IMR-90 (cell line): ENCODE measurements around the gene KDM4B. TPM values are rescaled to one million over a fixed set of nuclear protein-coding genes. Genes with fewer than 3 reads are reported as not detected.

Experiments
- ATAC-seq: fragments of 200-7000 bp; cut with Tn5 transposase; 2 replicates; pipeline ENCODE4 v1.9.1; 2020; ENCODE audit warnings: low read depth, mild to moderate bottlenecking, moderate library complexity
- BruUV-seq: library from RNA; stranded (reverse); fragments of 400-500 nt; replicated peaks from 2 replicates; lab custom pipeline; 2021; lab: Mats Ljungman, UMichigan
- CTCF ChIA-PET: fragments of 300-600 bp; formaldehyde crosslinking; extraction: SDS; loops from one replicate; lab custom pipeline; 2021; ENCODE audit warnings: antibody characterized with exemption; lab: Yijun Ruan, JAX
- POLR2A ChIA-PET: fragments of 300-600 bp; sonication (Branson Sonifier 250); formaldehyde crosslinking; loops from one replicate; lab custom pipeline; 2022; ENCODE audit warnings: antibody characterized with exemption; ENCODE audit not compliant: unreplicated experiment; lab: Charles Lee
- DNase-seq: peaks from one replicate; pipeline ENCODE4 v3.0.0; 2013
- H2AFZ ChIP-seq: replicated peaks from 2 replicates; pipeline ENCODE3; 2013; ENCODE audit warnings: low read length, mild to moderate bottlenecking; ENCODE audit not compliant: poor library complexity
- H2AK5ac ChIP-seq: 2 replicates; pipeline ENCODE4 v1.6.1; 2013; ENCODE audit warnings: low read depth, low read length, inconsistent platforms
- H2AK9ac ChIP-seq: replicated peaks from 2 replicates; pipeline ENCODE3; 2013; ENCODE audit warnings: mild to moderate bottlenecking, low read depth, low read length, moderate library complexity; ENCODE audit not compliant: poor library complexity
- H2BK120ac ChIP-seq: 2 replicates; pipeline ENCODE4 v1.6.1; 2013; ENCODE audit warnings: low read depth, low read length, inconsistent platforms
- H2BK15ac ChIP-seq: 3 replicates; pipeline ENCODE4 v1.6.1; 2013; ENCODE audit warnings: low read depth, low read length, inconsistent platforms
- H2BK20ac ChIP-seq: 2 replicates; pipeline ENCODE4 v1.6.1; 2013; ENCODE audit warnings: low read depth, mild to moderate bottlenecking, inconsistent platforms, low read length, moderate library complexity
- H2BK5ac ChIP-seq: 2 replicates; pipeline ENCODE4 v1.6.1; 2013; ENCODE audit warnings: mild to moderate bottlenecking, low read depth, low read length, inconsistent platforms; ENCODE audit not compliant: poor library complexity, severe bottlenecking
- H3K14ac ChIP-seq: replicated peaks from 2 replicates; pipeline ENCODE4 v1.6.1; 2013; ENCODE audit warnings: low read depth, low read length, inconsistent platforms
- H3K18ac ChIP-seq: 2 replicates; pipeline ENCODE4 v1.6.1; 2013; ENCODE audit warnings: low read depth, low read length, control low read depth
- H3K23ac ChIP-seq: 2 replicates; pipeline ENCODE4 v1.6.1; 2013; ENCODE audit warnings: low read depth, low read length, inconsistent platforms
- H3K27ac ChIP-seq: 2 replicates; pipeline ENCODE4 v1.5.1; 2013; ENCODE audit warnings: mild to moderate bottlenecking, control low read depth, low read length; ENCODE audit not compliant: insufficient read depth
- H3K27me3 ChIP-seq: 2 replicates; pipeline ENCODE4 v1.6.1; 2013; ENCODE audit warnings: low read length; ENCODE audit not compliant: control insufficient read depth, insufficient read depth
- H3K36me3 ChIP-seq: 2 replicates; pipeline ENCODE4 v1.6.1; 2013; ENCODE audit warnings: low read length, mixed read lengths; ENCODE audit not compliant: control insufficient read depth, insufficient read depth
- H3K4ac ChIP-seq: 2 replicates; pipeline ENCODE4 v1.6.1; 2013; ENCODE audit warnings: low read depth, low read length, inconsistent platforms
- H3K4me1 ChIP-seq: 2 replicates; pipeline ENCODE4 v1.6.1; 2013; ENCODE audit warnings: low read length, mixed read lengths; ENCODE audit not compliant: control insufficient read depth, insufficient read depth
- H3K4me2 ChIP-seq: 2 replicates; pipeline ENCODE4 v1.6.1; 2013; ENCODE audit warnings: low read depth, mild to moderate bottlenecking, control low read depth, low read length, moderate library complexity
- H3K4me3 ChIP-seq: 2 replicates; pipeline ENCODE4 v1.5.1; 2013; ENCODE audit warnings: low read depth, mild to moderate bottlenecking, control low read depth, low read length, moderate library complexity; ENCODE audit not compliant: insufficient read depth
- H3K56ac ChIP-seq: 2 replicates; pipeline ENCODE4 v1.6.1; 2013; ENCODE audit warnings: low read length, inconsistent platforms; ENCODE audit not compliant: insufficient read depth; ENCODE audit errors: extremely low read depth
- H3K79me1 ChIP-seq, 2 experiments: 2 replicates each; pipeline ENCODE4 v1.6.1; 2013; ENCODE audit warnings: low read length in 2 of 2, inconsistent platforms in 1 of 2, low read depth in 1 of 2
- H3K9ac ChIP-seq: 2 replicates; pipeline ENCODE4 v1.6.1; 2013; ENCODE audit warnings: low read depth, low read length, control low read depth
- H3K9me1 ChIP-seq: 2 replicates; pipeline ENCODE4 v1.6.1; 2013; ENCODE audit warnings: low read length, inconsistent platforms; ENCODE audit not compliant: insufficient read depth
- H3K9me3 ChIP-seq: 2 replicates; pipeline ENCODE4 v1.6.1; 2013; ENCODE audit warnings: low read length; ENCODE audit not compliant: control insufficient read depth, insufficient read depth
- H4K20me1 ChIP-seq: 2 replicates; pipeline ENCODE4 v1.6.1; 2013; ENCODE audit warnings: low read length, inconsistent platforms; ENCODE audit not compliant: insufficient read depth
- H4K5ac ChIP-seq: 2 replicates; pipeline ENCODE4 v1.6.1; 2013; ENCODE audit warnings: mild to moderate bottlenecking, low read depth, low read length, control low read depth
- H4K8ac ChIP-seq, 2 experiments: 2 replicates each; pipeline ENCODE4 v1.6.1; 2013; ENCODE audit warnings: low read depth in 2 of 2, low read length in 2 of 2, control low read depth in 1 of 2, inconsistent platforms in 1 of 2
- H4K91ac ChIP-seq: 2 replicates; pipeline ENCODE4 v1.6.1; 2013; ENCODE audit warnings: low read depth, low read length, inconsistent platforms; ENCODE audit not compliant: insufficient read depth
- BHLHE40 ChIP-seq: fragments of 150-350 bp; IDR thresholded peaks from 2 replicates; pipeline ENCODE4 v1.6.1; 2016; ENCODE audit warnings: mild to moderate bottlenecking, low read depth, low read length
- CEBPB ChIP-seq: IDR thresholded peaks from 2 replicates; pipeline ENCODE4 v1.6.1; 2012; ENCODE audit warnings: low read depth, low read length, improper control_type of control experiment
- CHD1 ChIP-seq: IDR thresholded peaks from 2 replicates; pipeline ENCODE4 v1.6.1; 2012; ENCODE audit warnings: low read depth, low read length, improper control_type of control experiment
- FOS ChIP-seq: fragments of 150-350 bp; IDR thresholded peaks from 2 replicates; pipeline ENCODE4 v1.6.1; 2016; ENCODE audit warnings: low read depth, low read length
- MAFK ChIP-seq: IDR thresholded peaks from 2 replicates; pipeline ENCODE4 v1.6.1; 2012; ENCODE audit warnings: low read depth, low read length, improper control_type of control experiment
- MAZ ChIP-seq: IDR thresholded peaks from 2 replicates; pipeline ENCODE4 v1.6.1; 2012; ENCODE audit warnings: low read depth, mild to moderate bottlenecking, low read length, improper control_type of control experiment, moderate library complexity, borderline replicate concordance
- MXI1 ChIP-seq: IDR thresholded peaks from 2 replicates; pipeline ENCODE4 v1.6.1; 2012; ENCODE audit warnings: low read depth, mild to moderate bottlenecking, low read length, moderate library complexity, borderline replicate concordance
- NFE2L2 ChIP-seq: fragments of 150-350 bp; IDR thresholded peaks from 2 replicates; pipeline ENCODE4 v1.6.1; 2016; ENCODE audit warnings: low read depth, mild to moderate bottlenecking, low read length
- POLR2A ChIP-seq: IDR thresholded peaks from 2 replicates; pipeline ENCODE4 v1.6.1; 2012; ENCODE audit warnings: mild to moderate bottlenecking, low read depth, low read length
- RAD21 ChIP-seq: IDR thresholded peaks from 2 replicates; pipeline ENCODE4 v1.6.1; 2012; ENCODE audit warnings: low read length, improper control_type of control experiment
- RCOR1 ChIP-seq: IDR thresholded peaks from 2 replicates; pipeline ENCODE4 v1.6.1; 2012; ENCODE audit warnings: mild to moderate bottlenecking, low read length, improper control_type of control experiment; ENCODE audit not compliant: insufficient replicate concordance
- RFX5 ChIP-seq: IDR thresholded peaks from 2 replicates; pipeline ENCODE4 v1.8.0; 2012; ENCODE audit warnings: low read depth, mild to moderate bottlenecking, low read length, moderate library complexity
- SMC3 ChIP-seq: fragments of 150-350 bp; IDR thresholded peaks from 2 replicates; pipeline ENCODE4 v1.6.1; 2016; ENCODE audit warnings: low read depth, mild to moderate bottlenecking, antibody characterized with exemption, low read length, moderate library complexity
- WGBS, 2 experiments: methylation state at CpG; one replicate each; pipeline versions ENCODE4 v1.1.5 to v1.1.7; 2013; ENCODE audit warnings: missing lambda C conversion rate in 2 of 2; ENCODE audit not compliant: insufficient read length in 1 of 2; ENCODE audit errors: extremely low coverage in 2 of 2; 5-methylcytosine and 5-hydroxymethylcytosine counted together
- dilution Hi-C: fragments of 300-500 bp; cut with HindIII; formaldehyde crosslinking; loops from one replicate; pipeline ENCODE4 v1.14.3; 2018; ENCODE audit warnings: low sequenced_read_pairs; ENCODE audit not compliant: unreplicated experiment
- in situ Hi-C: fragments of 300-500 bp; cut with MboI; formaldehyde crosslinking; loops from 3 replicates; pipeline ENCODE4 v1.14.3; 2019; ENCODE audit warnings: low sequenced_read_pairs, inconsistent platforms, mixed read lengths
- intact Hi-C: fragments of 100-400 bp; cut with micrococcal nuclease; formaldehyde crosslinking; loops from 2 replicates; pipeline ENCODE4 v1.10.0; 2022
- polyA plus RNA-seq, 3 experiments: library from polyadenylated mRNA; depleted of rRNA; stranded (reverse); fragments of >200 nt; gene quantifications; 2 replicates each; pipeline ENCODE4 v1.2.3, GENCODE V29; 2012; ENCODE audit warnings: low replicate concordance in 1 of 3
- total RNA-seq: library from RNA; depleted of rRNA; stranded (reverse); fragments of >200 nt; gene quantifications from 2 replicates; pipeline ENCODE4 v1.2.3, GENCODE V29; 2012
- TF ChIP-seq, protein P1 (sequence below): conservative IDR thresholded peaks from 2 replicates; pipeline ENCODE4 v1.5.1; 2012; ENCODE audit warnings: mild to moderate bottlenecking, low read depth, low read length, improper control_type of control experiment
- TF ChIP-seq, protein P2 (sequence below): fragments of 150-350 bp; IDR thresholded peaks from 2 replicates; pipeline ENCODE4 v1.6.1; 2016; ENCODE audit warnings: low read depth, mild to moderate bottlenecking, low read length, moderate library complexity, borderline replicate concordance
- TF ChIP-seq, protein P3 (sequence below): fragments of 150-350 bp; IDR thresholded peaks from 2 replicates; pipeline ENCODE4 v1.6.1; 2017; ENCODE audit warnings: mild to moderate bottlenecking, antibody characterized with exemption, low read length, low read depth

The KDM4B gene
- total and polyA plus RNA-seq, 2 of the 4 experiments (the other 2 are of a cell fraction), result 5.0 to 17.9 TPM

DNA sequence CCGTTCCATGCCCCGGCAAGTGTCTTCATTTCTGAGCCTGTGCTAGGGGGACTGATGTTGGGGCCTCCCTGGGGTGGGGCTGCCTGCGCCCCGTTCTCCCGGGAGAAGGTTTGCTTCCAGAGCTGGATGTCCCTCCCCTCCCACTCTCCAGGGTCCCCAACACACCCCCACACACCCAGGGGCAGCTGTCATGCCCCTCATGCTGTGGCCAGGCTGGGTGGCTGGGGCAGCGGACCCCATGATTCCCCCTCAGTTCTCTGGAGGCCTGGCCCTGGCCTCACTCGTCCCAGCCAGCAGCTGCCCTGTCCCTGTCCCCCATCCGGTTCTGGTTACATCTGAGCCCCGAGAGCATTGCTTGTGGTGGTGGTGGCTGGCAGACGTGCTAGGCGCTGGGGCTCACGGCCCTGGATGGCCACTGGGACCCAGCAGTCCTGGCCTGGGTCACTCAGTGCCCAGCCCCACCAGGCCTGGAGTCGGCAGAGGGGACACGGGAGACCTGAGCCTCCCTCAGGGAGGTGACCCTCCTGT, 184.8 kb downstream of the KDM4B start:
- Histone ChIP-seq H3K56ac (no peak overlapping the region), H2AK9ac (no peak overlapping the region), H2BK20ac (no peak overlapping the region), H2AFZ (no peak overlapping the region), H4K5ac (no peak overlapping the region), H2AK5ac (no peak overlapping the region; the same call in 1 of the 2 replicates), H3K18ac (no peak overlapping the region), H3K36me3 (peaks cover 18% of the 10 kb centered on the region), H3K9me3 (peaks cover under 1% of the 10 kb centered on the region; the same call in 1 of the 2 replicates), H4K8ac (no peak overlapping the region), H3K27ac (no peak overlapping the region), H3K9me1 (no peaks in the 10 kb centered on the region), H2BK5ac (no peak overlapping the region), H4K91ac (no peak overlapping the region), H3K14ac (no peak overlapping the region), H3K23ac (no peak overlapping the region), H3K4me2 (no peak overlapping the region), H3K9ac (no peak overlapping the region), H4K20me1 (no peaks in the 10 kb centered on the region; the same call in 1 of the 2 replicates), H2BK15ac (no peak overlapping the region), H3K4me1 (no peaks in the 10 kb centered on the region), H3K79me1 (no peaks in the 10 kb centered on the region), H3K4ac (no peak overlapping the region), H3K27me3 (no peaks in the 10 kb centered on the region), H2BK120ac (no peak overlapping the region), H3K4me3 (no peak overlapping the region)
- TF ChIP-seq CHD1, result no peak
- TF ChIP-seq MXI1, result no peak
- TF ChIP-seq CEBPB, result no peak
- TF ChIP-seq, protein P1, sequence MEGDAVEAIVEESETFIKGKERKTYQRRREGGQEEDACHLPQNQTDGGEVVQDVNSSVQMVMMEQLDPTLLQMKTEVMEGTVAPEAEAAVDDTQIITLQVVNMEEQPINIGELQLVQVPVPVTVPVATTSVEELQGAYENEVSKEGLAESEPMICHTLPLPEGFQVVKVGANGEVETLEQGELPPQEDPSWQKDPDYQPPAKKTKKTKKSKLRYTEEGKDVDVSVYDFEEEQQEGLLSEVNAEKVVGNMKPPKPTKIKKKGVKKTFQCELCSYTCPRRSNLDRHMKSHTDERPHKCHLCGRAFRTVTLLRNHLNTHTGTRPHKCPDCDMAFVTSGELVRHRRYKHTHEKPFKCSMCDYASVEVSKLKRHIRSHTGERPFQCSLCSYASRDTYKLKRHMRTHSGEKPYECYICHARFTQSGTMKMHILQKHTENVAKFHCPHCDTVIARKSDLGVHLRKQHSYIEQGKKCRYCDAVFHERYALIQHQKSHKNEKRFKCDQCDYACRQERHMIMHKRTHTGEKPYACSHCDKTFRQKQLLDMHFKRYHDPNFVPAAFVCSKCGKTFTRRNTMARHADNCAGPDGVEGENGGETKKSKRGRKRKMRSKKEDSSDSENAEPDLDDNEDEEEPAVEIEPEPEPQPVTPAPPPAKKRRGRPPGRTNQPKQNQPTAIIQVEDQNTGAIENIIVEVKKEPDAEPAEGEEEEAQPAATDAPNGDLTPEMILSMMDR, result no peak
- TF ChIP-seq MAFK, result no peak
- no peak for TF ChIP-seq RCOR1
- no peak for TF ChIP-seq MAZ
- TF ChIP-seq, protein P2, sequence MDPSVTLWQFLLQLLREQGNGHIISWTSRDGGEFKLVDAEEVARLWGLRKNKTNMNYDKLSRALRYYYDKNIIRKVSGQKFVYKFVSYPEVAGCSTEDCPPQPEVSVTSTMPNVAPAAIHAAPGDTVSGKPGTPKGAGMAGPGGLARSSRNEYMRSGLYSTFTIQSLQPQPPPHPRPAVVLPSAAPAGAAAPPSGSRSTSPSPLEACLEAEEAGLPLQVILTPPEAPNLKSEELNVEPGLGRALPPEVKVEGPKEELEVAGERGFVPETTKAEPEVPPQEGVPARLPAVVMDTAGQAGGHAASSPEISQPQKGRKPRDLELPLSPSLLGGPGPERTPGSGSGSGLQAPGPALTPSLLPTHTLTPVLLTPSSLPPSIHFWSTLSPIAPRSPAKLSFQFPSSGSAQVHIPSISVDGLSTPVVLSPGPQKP, result no peak
- no peak for TF ChIP-seq RFX5
- no peak for TF ChIP-seq NFE2L2
- TF ChIP-seq RAD21, result no peak
- TF ChIP-seq FOS, result no peak
- TF ChIP-seq BHLHE40, result no peak
- TF ChIP-seq POLR2A, result no peak
- TF ChIP-seq, protein P3, sequence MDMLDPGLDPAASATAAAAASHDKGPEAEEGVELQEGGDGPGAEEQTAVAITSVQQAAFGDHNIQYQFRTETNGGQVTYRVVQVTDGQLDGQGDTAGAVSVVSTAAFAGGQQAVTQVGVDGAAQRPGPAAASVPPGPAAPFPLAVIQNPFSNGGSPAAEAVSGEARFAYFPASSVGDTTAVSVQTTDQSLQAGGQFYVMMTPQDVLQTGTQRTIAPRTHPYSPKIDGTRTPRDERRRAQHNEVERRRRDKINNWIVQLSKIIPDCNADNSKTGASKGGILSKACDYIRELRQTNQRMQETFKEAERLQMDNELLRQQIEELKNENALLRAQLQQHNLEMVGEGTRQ, result no peak
- TF ChIP-seq SMC3, result no peak
- ChIA-PET POLR2A (no interaction called here), CTCF (no interaction called here)
- in situ Hi-C loops, result no loop called here
- BruUV-seq, result no TSS peak
- no peak for ATAC-seq
- dilution Hi-C loops, result no loop called here
- intact Hi-C loops, result no loop called here
- DNase-seq, result no peak
- WGBS, 2 experiments, result 97% methylated on average over 7 of the region's 14 CpGs; no CpG with 5 or more reads in 1 of the 2 experiments
